K562 (cell line): ENCODE results near the gene RHOA. TPM values are rescaled to one million over a fixed set of nuclear protein-coding genes. Genes with fewer than 3 reads are reported as not detected.

ENCODE experiments used
- ARID4B ChIP-seq: sonication (generic); formaldehyde crosslinking; IDR thresholded peaks from 2 replicates; pipeline ENCODE4 v1.8.0; 2022; ENCODE audit warnings: mild to moderate bottlenecking, missing genetic modification reagents
- ARNT ChIP-seq, 2 experiments: fragments of 450-650 bp; IDR thresholded peaks; 2 replicates each; pipeline ENCODE4 v1.6.1; 2016; ENCODE audit warnings: mild to moderate bottlenecking in 1 of 2
- ATF3 ChIP-seq, 2 experiments: fragments of 450-650 bp in 1 of 2; sonication (generic) in 1 of 2; formaldehyde crosslinking in 1 of 2; IDR thresholded peaks in 1 of 2; conservative IDR thresholded peaks in 1 of 2; 2 replicates each; pipeline versions ENCODE4 v1.6.1 to v1.8.1; 2016 to 2023; ENCODE audit warnings: mild to moderate bottlenecking in 2 of 2, moderate library complexity in 2 of 2, inconsistent platforms in 1 of 2, missing genetic modification reagents in 1 of 2
- CCNT2 ChIP-seq: IDR thresholded peaks from 2 replicates; pipeline ENCODE4 v1.6.1; 2011; ENCODE audit warnings: borderline replicate concordance, low read depth, mild to moderate bottlenecking, moderate library complexity, mixed read lengths, low read length; ENCODE audit not compliant: insufficient read length; ENCODE audit errors: extremely low read depth
- CEBPG ChIP-seq, 3 experiments: fragments of 200-800 bp in 1 of 3; sonication (Bioruptor generic) in 1 of 3; sonication (generic) in 1 of 3; formaldehyde crosslinking in 1 of 3; IDR thresholded peaks in 2 of 3; conservative IDR thresholded peaks in 1 of 3; 2 replicates each; pipeline versions ENCODE4 v1.6.1 to v1.8.0; 2016 to 2022; ENCODE audit warnings: missing compliant biosample characterization in 2 of 3, missing genetic modification characterization in 2 of 3, mild to moderate bottlenecking in 1 of 3, missing genetic modification reagents in 1 of 3
- CTCFL ChIP-seq: IDR thresholded peaks from 2 replicates; pipeline ENCODE4 v1.6.1; 2011; ENCODE audit warnings: borderline replicate concordance, low read depth, mild to moderate bottlenecking, moderate library complexity, low read length; ENCODE audit not compliant: insufficient read depth, poor library complexity, severe bottlenecking
- ELK3 ChIP-seq: fragments of 450-650 bp; formaldehyde crosslinking; IDR thresholded peaks from 2 replicates; pipeline ENCODE4 v1.4.0; 2020; ENCODE audit warnings: mild to moderate bottlenecking
- FOSL1 ChIP-seq: fragments of 200-800 bp; sonication (Bioruptor generic); conservative IDR thresholded peaks from 2 replicates; pipeline ENCODE4 v1.6.1; 2016; ENCODE audit warnings: missing genetic modification characterization, missing compliant biosample characterization
- FOXA1 ChIP-seq: fragments of 450-650 bp; IDR thresholded peaks from 2 replicates; pipeline ENCODE4 v1.6.1; 2016; ENCODE audit warnings: mild to moderate bottlenecking, borderline replicate concordance
- GABPB1 ChIP-seq: sonication (generic); formaldehyde crosslinking; IDR thresholded peaks from 2 replicates; pipeline ENCODE4 v1.8.0; 2022; ENCODE audit warnings: mild to moderate bottlenecking, missing genetic modification reagents
- HDGF ChIP-seq: fragments of 450-650 bp; IDR thresholded peaks from 2 replicates; pipeline ENCODE4 v1.6.1; 2016
- NCOA2 ChIP-seq, 2 experiments: fragments of 450-650 bp; IDR thresholded peaks; 2 replicates each; pipeline ENCODE4 v1.6.1; 2018; ENCODE audit warnings: mild to moderate bottlenecking in 2 of 2, moderate library complexity in 1 of 2; ENCODE audit not compliant: partially characterized antibody in 2 of 2
- NR2C1 ChIP-seq, 2 experiments: fragments of 450-650 bp; IDR thresholded peaks; 2 replicates each; pipeline ENCODE4 v1.6.1; 2017; ENCODE audit warnings: mild to moderate bottlenecking in 2 of 2, antibody characterized with exemption in 1 of 2, inconsistent platforms in 1 of 2, missing compliant biosample characterization in 1 of 2, missing genetic modification characterization in 1 of 2
- POLR2G ChIP-seq: fragments of 200-400 bp; formaldehyde crosslinking; IDR thresholded peaks from 2 replicates; pipeline ENCODE4 v1.6.1; 2017; ENCODE audit warnings: low read depth, mild to moderate bottlenecking, antibody characterized with exemption, low read length, moderate library complexity
- RB1 ChIP-seq: fragments of 450-650 bp; IDR thresholded peaks from 2 replicates; pipeline ENCODE4 v1.6.1; 2017; ENCODE audit warnings: low read depth, mild to moderate bottlenecking
- TEAD1 ChIP-seq, 2 experiments: fragments of 450-650 bp in 1 of 2; sonication (generic) in 1 of 2; formaldehyde crosslinking; IDR thresholded peaks; 2 replicates each; pipeline versions ENCODE4 v1.4.0 to v1.8.0; 2020 to 2022; ENCODE audit warnings: mild to moderate bottlenecking in 2 of 2, missing genetic modification reagents in 1 of 2
- ZFP1 ChIP-seq: fragments of 450-650 bp; formaldehyde crosslinking; IDR thresholded peaks from 2 replicates; pipeline ENCODE4 v1.4.0; 2020; ENCODE audit warnings: mild to moderate bottlenecking, mixed read lengths
- ZNF143 ChIP-seq: sonication (generic); formaldehyde crosslinking; IDR thresholded peaks from 2 replicates; pipeline ENCODE4 v1.9.0; 2022; ENCODE audit warnings: mild to moderate bottlenecking, missing genetic modification reagents
- ZNF696 ChIP-seq: fragments of 250-450 bp; sonication (Bioruptor Pico); conservative IDR thresholded peaks from 2 replicates; pipeline ENCODE4 v1.4.0; 2020; ENCODE audit warnings: mild to moderate bottlenecking, moderate library complexity
- polyA plus RNA-seq, 8 experiments: library from polyadenylated mRNA; depleted of rRNA in 4 of 8; stranded (reverse) in 5 of 8; unstranded in 3 of 8; fragments of >200 nt; fragmentation: Nextera tagmentation in 2 of 8; fragmentation: Illumina TruSeq in 1 of 8; extraction: Ambion mirVana in 2 of 8; extraction: Trizol in 1 of 8; gene quantifications; 2 replicates each; pipeline versions ENCODE4 v1.2.1 to v1.2.3, GENCODE V29; 2011 to 2014; ENCODE audit warnings: inconsistent platforms in 1 of 8, missing spikeins in 1 of 8
- total RNA-seq, 7 experiments: library from RNA; depleted of rRNA in 6 of 7; stranded (reverse); fragments of >200 nt in 6 of 7; fragmentation: Illumina TruSeq in 2 of 7; extraction: Trizol in 2 of 7; gene quantifications; 2 replicates each; pipeline versions ENCODE4 v1.2.1 to v1.2.3, GENCODE V29; 2011 to 2021; ENCODE audit warnings: low replicate concordance in 1 of 7

RHOA gene
- total and polyA plus RNA-seq, 9 of the 15 experiments (the other 6 are each of a cell fraction or from before 2014, with no cell fraction given): 136 to 540 (median 236) TPM

- no peak for TF ChIP-seq CTCFL
- no peak for TF ChIP-seq NR2C1 (IDR thresholded peaks at IDR 0.05)
- no peak for TF ChIP-seq NR2C1 (tag; IDR thresholded peaks at IDR 0.05)
- no peak for TF ChIP-seq ZNF696
- TF ChIP-seq FOSL1 (tag): peak; percentile 55
- no peak for TF ChIP-seq ARNT (IDR thresholded peaks at IDR 0.05)
- no peak for TF ChIP-seq FOXA1
- no peak for TF ChIP-seq CCNT2
- TF ChIP-seq HDGF: no peak
- TF ChIP-seq ARID4B (CRISPR knock-in tag): no peak
- no peak for TF ChIP-seq ELK3 (CRISPR knock-in tag)
- no peak for TF ChIP-seq ZNF143 (CRISPR knock-in tag)
- TF ChIP-seq TEAD1 (CRISPR knock-in tag; IDR thresholded peaks at IDR 0.05): no peak
- TF ChIP-seq RB1: no peak
- no peak for TF ChIP-seq ZFP1 (CRISPR knock-in tag)
- TF ChIP-seq ATF3 (IDR thresholded peaks at IDR 0.05): peak; percentile 47
- TF ChIP-seq ATF3 (CRISPR knock-in tag; conservative IDR thresholded peaks at IDR 0.05): no peak
- no peak for TF ChIP-seq GABPB1 (CRISPR knock-in tag)
- no peak for TF ChIP-seq NCOA2 (IDR thresholded peaks at IDR 0.05; ENCODE audit: partially characterized antibody in 2 of 2)
- TF ChIP-seq CEBPG (CRISPR knock-in tag; IDR thresholded peaks at IDR 0.05): no peak
- TF ChIP-seq CEBPG (tag; conservative IDR thresholded peaks at IDR 0.05 in 1 of 2, IDR thresholded peaks at IDR 0.05 in 1 of 2): no peak
- TF ChIP-seq POLR2G: no peak
Measured at GRCh38 chr3:49399461-49399860, 12.3 kb downstream of the RHOA start (continued).
